ENCODE measurements around the gene NUAK1. TPM values are rescaled to one million over a fixed set of nuclear protein-coding genes. Genes with fewer than 3 reads are reported as not detected.

NUAK1 gene
- polyA plus RNA-seq, 1 donor from 2014 or later: 8.3 TPM

DNA sequence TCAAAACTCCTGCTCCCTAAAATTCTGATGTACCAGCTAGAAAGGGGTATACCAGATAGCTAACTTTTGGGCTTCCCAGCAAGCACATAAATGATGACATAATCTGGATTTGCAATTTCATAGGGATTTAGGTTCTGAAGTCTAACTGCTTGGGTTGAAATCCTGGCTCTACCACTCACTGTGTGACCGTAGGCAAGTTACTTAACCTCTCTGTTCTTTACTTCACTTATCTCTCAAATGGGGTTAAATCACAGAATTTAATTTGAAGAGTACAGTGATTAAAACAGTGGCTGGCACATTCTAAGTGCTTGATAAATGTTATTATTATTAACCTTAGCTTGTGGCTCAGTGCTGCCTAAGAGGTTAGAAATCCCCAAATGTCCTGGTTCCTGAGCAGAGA, 49.1 kb upstream of the NUAK1 start:
- Histone ChIP-seq H3K9me2 (ENCODE audit: insufficient read depth, low read length) (no peaks in the 10 kb centered on the region), H3K27ac (ENCODE audit: low read length) (no peak overlapping the region), H3K36me3 (ENCODE audit: insufficient read depth, low read length) (no peaks in the 10 kb centered on the region), H3K9ac (ENCODE audit: low read length) (no peak overlapping the region), H2AFZ (ENCODE audit: low read depth, low read length) (no peak overlapping the region), H3K4me3 (ENCODE audit: low read length) (no peak overlapping the region), H3K9me3 (ENCODE audit: low read length) (no peaks in the 10 kb centered on the region), H4K20me1 (ENCODE audit: insufficient read depth) (no peaks in the 10 kb centered on the region), H3F3A (ENCODE audit: insufficient read depth, low read length, poor library complexity, severe bottlenecking) (no peaks in the 10 kb centered on the region), H3K79me2 (replicated peaks; ENCODE audit: insufficient read depth, low read length) (no peaks in the 10 kb centered on the region), H3K4me2 (ENCODE audit: low read length) (no peak overlapping the region), H3K27me3 (ENCODE audit: insufficient read depth, low read depth, low read length) (no peaks in the 10 kb centered on the region)
- TF ChIP-seq MXI1 (conservative IDR thresholded peaks at IDR 0.05; ENCODE audit: poor library complexity, severe bottlenecking) (no peak), RAD21 (conservative IDR thresholded peaks at IDR 0.05) (no peak), POLR2AphosphoS5 (IDR thresholded peaks at IDR 0.05) (no peak), EP300 (conservative IDR thresholded peaks at IDR 0.05; ENCODE audit: poor library complexity, severe bottlenecking) (no peak), TAF1 (IDR thresholded peaks at IDR 0.05; ENCODE audit: low read depth) (no peak), EZH2 (IDR thresholded peaks at IDR 0.05; ENCODE audit: borderline replicate concordance, insufficient read depth, low read length, poor library complexity, severe bottlenecking) (no peak), SMC3 (conservative IDR thresholded peaks at IDR 0.05; ENCODE audit: poor library complexity) (no peak)
- TF ChIP-seq, protein P1, sequence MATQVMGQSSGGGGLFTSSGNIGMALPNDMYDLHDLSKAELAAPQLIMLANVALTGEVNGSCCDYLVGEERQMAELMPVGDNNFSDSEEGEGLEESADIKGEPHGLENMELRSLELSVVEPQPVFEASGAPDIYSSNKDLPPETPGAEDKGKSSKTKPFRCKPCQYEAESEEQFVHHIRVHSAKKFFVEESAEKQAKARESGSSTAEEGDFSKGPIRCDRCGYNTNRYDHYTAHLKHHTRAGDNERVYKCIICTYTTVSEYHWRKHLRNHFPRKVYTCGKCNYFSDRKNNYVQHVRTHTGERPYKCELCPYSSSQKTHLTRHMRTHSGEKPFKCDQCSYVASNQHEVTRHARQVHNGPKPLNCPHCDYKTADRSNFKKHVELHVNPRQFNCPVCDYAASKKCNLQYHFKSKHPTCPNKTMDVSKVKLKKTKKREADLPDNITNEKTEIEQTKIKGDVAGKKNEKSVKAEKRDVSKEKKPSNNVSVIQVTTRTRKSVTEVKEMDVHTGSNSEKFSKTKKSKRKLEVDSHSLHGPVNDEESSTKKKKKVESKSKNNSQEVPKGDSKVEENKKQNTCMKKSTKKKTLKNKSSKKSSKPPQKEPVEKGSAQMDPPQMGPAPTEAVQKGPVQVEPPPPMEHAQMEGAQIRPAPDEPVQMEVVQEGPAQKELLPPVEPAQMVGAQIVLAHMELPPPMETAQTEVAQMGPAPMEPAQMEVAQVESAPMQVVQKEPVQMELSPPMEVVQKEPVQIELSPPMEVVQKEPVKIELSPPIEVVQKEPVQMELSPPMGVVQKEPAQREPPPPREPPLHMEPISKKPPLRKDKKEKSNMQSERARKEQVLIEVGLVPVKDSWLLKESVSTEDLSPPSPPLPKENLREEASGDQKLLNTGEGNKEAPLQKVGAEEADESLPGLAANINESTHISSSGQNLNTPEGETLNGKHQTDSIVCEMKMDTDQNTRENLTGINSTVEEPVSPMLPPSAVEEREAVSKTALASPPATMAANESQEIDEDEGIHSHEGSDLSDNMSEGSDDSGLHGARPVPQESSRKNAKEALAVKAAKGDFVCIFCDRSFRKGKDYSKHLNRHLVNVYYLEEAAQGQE (IDR thresholded peaks at IDR 0.05; ENCODE audit: borderline replicate concordance): no peak
- TF ChIP-seq, protein P2, sequence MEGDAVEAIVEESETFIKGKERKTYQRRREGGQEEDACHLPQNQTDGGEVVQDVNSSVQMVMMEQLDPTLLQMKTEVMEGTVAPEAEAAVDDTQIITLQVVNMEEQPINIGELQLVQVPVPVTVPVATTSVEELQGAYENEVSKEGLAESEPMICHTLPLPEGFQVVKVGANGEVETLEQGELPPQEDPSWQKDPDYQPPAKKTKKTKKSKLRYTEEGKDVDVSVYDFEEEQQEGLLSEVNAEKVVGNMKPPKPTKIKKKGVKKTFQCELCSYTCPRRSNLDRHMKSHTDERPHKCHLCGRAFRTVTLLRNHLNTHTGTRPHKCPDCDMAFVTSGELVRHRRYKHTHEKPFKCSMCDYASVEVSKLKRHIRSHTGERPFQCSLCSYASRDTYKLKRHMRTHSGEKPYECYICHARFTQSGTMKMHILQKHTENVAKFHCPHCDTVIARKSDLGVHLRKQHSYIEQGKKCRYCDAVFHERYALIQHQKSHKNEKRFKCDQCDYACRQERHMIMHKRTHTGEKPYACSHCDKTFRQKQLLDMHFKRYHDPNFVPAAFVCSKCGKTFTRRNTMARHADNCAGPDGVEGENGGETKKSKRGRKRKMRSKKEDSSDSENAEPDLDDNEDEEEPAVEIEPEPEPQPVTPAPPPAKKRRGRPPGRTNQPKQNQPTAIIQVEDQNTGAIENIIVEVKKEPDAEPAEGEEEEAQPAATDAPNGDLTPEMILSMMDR (IDR thresholded peaks at IDR 0.05; ENCODE audit: poor library complexity, severe bottlenecking): no peak

- no peak overlapping the region for H2AFZ ChIP-seq (ENCODE audit: low read depth, low read length)
- H3K27ac ChIP-seq (ENCODE audit: low read length): no peak overlapping the region
- TF ChIP-seq, protein P2 (IDR thresholded peaks at IDR 0.05; ENCODE audit: poor library complexity, severe bottlenecking): no peak
- TF ChIP-seq SMC3 (conservative IDR thresholded peaks at IDR 0.05; ENCODE audit: poor library complexity) (no peak), EZH2 (IDR thresholded peaks at IDR 0.05; ENCODE audit: borderline replicate concordance, insufficient read depth, low read length, poor library complexity, severe bottlenecking) (no peak), POLR2AphosphoS5 (IDR thresholded peaks at IDR 0.05) (no peak), EP300 (conservative IDR thresholded peaks at IDR 0.05; ENCODE audit: poor library complexity, severe bottlenecking) (no peak), RAD21 (conservative IDR thresholded peaks at IDR 0.05) (no peak), MXI1 (conservative IDR thresholded peaks at IDR 0.05; ENCODE audit: poor library complexity, severe bottlenecking) (no peak), TAF1 (IDR thresholded peaks at IDR 0.05; ENCODE audit: low read depth) (no peak)
- TF ChIP-seq, protein P1 (IDR thresholded peaks at IDR 0.05; ENCODE audit: borderline replicate concordance): no peak
- no peaks in the 10 kb centered on the region for H3K9me2 ChIP-seq (ENCODE audit: insufficient read depth, low read length)
- H3K36me3 ChIP-seq (ENCODE audit: insufficient read depth, low read length): no peaks in the 10 kb centered on the region
- no peaks in the 10 kb centered on the region for H4K20me1 ChIP-seq (ENCODE audit: insufficient read depth)
- no peak overlapping the region for H3K4me2 ChIP-seq (ENCODE audit: low read length)
- no peaks in the 10 kb centered on the region for H3K9me3 ChIP-seq (ENCODE audit: low read length)
- no peak overlapping the region for H3K4me3 ChIP-seq (ENCODE audit: low read length)
- H3K79me2 ChIP-seq (replicated peaks; ENCODE audit: insufficient read depth, low read length): no peaks in the 10 kb centered on the region
- no peaks in the 10 kb centered on the region for H3K27me3 ChIP-seq (ENCODE audit: insufficient read depth, low read depth, low read length)
- H3K9ac ChIP-seq (ENCODE audit: low read length): no peak overlapping the region
- no peaks in the 10 kb centered on the region for H3F3A ChIP-seq (ENCODE audit: insufficient read depth, low read length, poor library complexity, severe bottlenecking)
These were observed 48.5 kb upstream of the NUAK1 start for GRCh38 chr12:106187155-106187789.
